ENCODE measurements around the gene SPEF2. TPM values are rescaled to one million over a fixed set of nuclear protein-coding genes. Genes with fewer than 3 reads are reported as not detected.

SPEF2 gene
- total and polyA plus RNA-seq, 10 of the 15 experiments (the other 5 are each of a cell fraction or from before 2014, with no cell fraction given): 0.03 to 2.0 (median 0.07) TPM; not detected in 3

- TF ChIP-seq ZNF592 (IDR thresholded peaks at IDR 0.05): no peak
Observed at GRCh38 chr5:35780236-35780635, 162.6 kb downstream of the SPEF2 start (continued).

- Histone ChIP-seq H3K27me3 (replicated peaks in 1 of 2; ENCODE audit: control insufficient read depth in 2 of 2, insufficient read depth in 2 of 2, low read length in 1 of 2) (no peaks in the 10 kb centered on the region), H3K9me3 (replicated peaks; ENCODE audit: control insufficient read depth, insufficient read depth, low read length) (no peaks in the 10 kb centered on the region), H3K27ac (ENCODE audit: control insufficient read depth, insufficient read depth) (no peak overlapping the region), H3K4me2 (ENCODE audit: control insufficient read depth, insufficient read depth) (no peak overlapping the region), H3K36me3 (ENCODE audit: control insufficient read depth in 2 of 2, insufficient read depth in 2 of 2, low read length in 1 of 2) (no peaks in the 10 kb centered on the region), H2AFZ (ENCODE audit: control insufficient read depth, low read depth, low read length) (no peak overlapping the region), H3K9ac (ENCODE audit: control insufficient read depth, insufficient read depth, low read length) (no peak overlapping the region), H3K4me1 (ENCODE audit: control insufficient read depth, insufficient read depth, low read length) (no peaks in the 10 kb centered on the region), H3K4me3 (no peak overlapping the region), H4K20me1 (ENCODE audit: control insufficient read depth, insufficient read depth) (no peaks in the 10 kb centered on the region), H3K79me2 (ENCODE audit: control insufficient read depth, insufficient read depth, low read length) (no peaks in the 10 kb centered on the region)
- ChIA-PET POLR2A (interaction anchor here (0.7 kb wide), 1 partner anchor 28 kb away, joined by 3 read pairs; no protein-coding TSS in a partner anchor), CTCF (interaction anchor here (0.6 to 10.6 kb wide), 7 partner anchors 9 to 590 kb away, joined by 3 to 359 read pairs (median 4); no protein-coding TSS in a partner anchor), SMC1A (ENCODE audit: uncharacterized antibody, unreplicated experiment) (interaction anchor here (0.7 to 10.1 kb wide), 10 partner anchors 9 to 145 kb away, joined by 3 to 276 read pairs (median 4); no protein-coding TSS in a partner anchor), RAD21 (ENCODE audit: unreplicated experiment) (interaction anchor here (0.7 to 7.4 kb wide), 8 partner anchors 13 to 622 kb away, joined by 3 to 128 read pairs (median 6); no protein-coding TSS in a partner anchor)
- in situ Hi-C loops (cut with MboI): no loop called here
- no TSS peak for BruUV-seq (replicated peaks)
- ATAC-seq (no peak), DNase-seq (ENCODE audit: low read depth, low spot score) (no peak), FAIRE-seq (no peak)
- no peak for TF ChIP-seq TBL1XR1 (IDR thresholded peaks at IDR 0.05; ENCODE audit: low read depth, low read length)
- no peak for TF ChIP-seq EGR1 (IDR thresholded peaks at IDR 0.05; ENCODE audit: borderline replicate concordance in 1 of 2, low read depth in 2 of 2, low read length in 2 of 2)
- TF ChIP-seq ZBTB4 (CRISPR knock-in tag; IDR thresholded peaks at IDR 0.05): no peak
- no peak for TF ChIP-seq NR2C2 (IDR thresholded peaks at IDR 0.05; ENCODE audit: borderline replicate concordance, control insufficient read depth, insufficient read length, low read depth)
- no peak for TF ChIP-seq USF1 (IDR thresholded peaks at IDR 0.05; ENCODE audit: borderline replicate concordance, extremely low read length, insufficient read depth, low read depth, low read length)
- no peak for TF ChIP-seq SMC3 (IDR thresholded peaks at IDR 0.05; ENCODE audit: borderline replicate concordance, low read length)
- no peak for TF ChIP-seq MLLT1 (IDR thresholded peaks at IDR 0.05)
- no peak for TF ChIP-seq USF2 (IDR thresholded peaks at IDR 0.05; ENCODE audit: borderline replicate concordance, low read depth, low read length)
- intact Hi-C loops (cut with micrococcal nuclease; ENCODE audit: unreplicated experiment): no loop called here
- WGBS (ENCODE audit: insufficient coverage, insufficient replicate concordance, low lambda C conversion rate, missing lambda C conversion rate): 38% methylated on average over 3 of the region's 3 CpGs
Observed at GRCh38 chr5:35781181-35781790, 163.6 kb downstream of the SPEF2 start.
